Activated CD4-positive, alpha-beta T cell treated with anti-CD3 and anti-CD28 coated beads for 36 hours (primary cell): Measurements from ENCODE around the gene REXO5. TPM values are rescaled to one million over a fixed set of nuclear protein-coding genes. Genes with fewer than 3 reads are reported as not detected.

Experiments used
- ATAC-seq: fragments of 200-7000 bp; cut with Tn5 transposase; one replicate; pipeline ENCODE4 v1.10.0; 2021; ENCODE audit warnings: mild to moderate bottlenecking, moderate library complexity
- CTCF ChIA-PET: fragments of 350-600 bp; sonication (Branson Sonifier 250); formaldehyde crosslinking; loops from one replicate; lab custom pipeline; 2021; ENCODE audit warnings: antibody characterized with exemption; lab: Charles Lee
- POLR2A ChIA-PET: fragments of 350-600 bp; sonication (Branson Sonifier 250); formaldehyde crosslinking; loops from one replicate; lab custom pipeline; 2021; ENCODE audit warnings: antibody characterized with exemption, inconsistent platforms; lab: Charles Lee
- DNase-seq: peaks from one replicate; pipeline ENCODE4 v3.0.0-alpha.2; 2020
- H3K27ac Mint-ChIP-seq: one replicate; pipeline ENCODE4 v1.8.0; 2021; ENCODE audit warnings: mixed read lengths
- H3K27me3 Mint-ChIP-seq: one replicate; pipeline ENCODE4 v1.8.0; 2021; ENCODE audit warnings: mixed read lengths
- H3K36me3 Mint-ChIP-seq: one replicate; pipeline ENCODE4 v1.8.0; 2021; ENCODE audit warnings: low read depth, mixed read lengths
- H3K4me1 Mint-ChIP-seq: one replicate; pipeline ENCODE4 v1.8.0; 2021; ENCODE audit warnings: mixed read lengths
- H3K4me3 Mint-ChIP-seq: one replicate; pipeline ENCODE4 v1.8.0; 2021; ENCODE audit warnings: mild to moderate bottlenecking, moderate library complexity, mixed read lengths
- H3K9me3 Mint-ChIP-seq: one replicate; pipeline ENCODE4 v1.8.0; 2021; ENCODE audit warnings: low read depth, mixed read lengths
- intact Hi-C, 2 experiments: fragments of 100-400 bp; cut with DNase I in 1 of 2; cut with micrococcal nuclease in 1 of 2; formaldehyde crosslinking; loops; one replicate each; pipeline versions ENCODE4 v1.14.2 to v1.15.1; 2022 to 2024; cut with DNase I, micrococcal nuclease
- total RNA-seq, 2 experiments: library from RNA; stranded (reverse); gene quantifications; one replicate each; pipeline ENCODE4 v1.2.3, GENCODE V29; 2021

REXO5 gene
- total RNA-seq, 2 experiments from 2014 or later: 17.9 to 20.4 TPM

- intact Hi-C loops: no loop called here
- Mint-ChIP-seq H3K27ac (no peak overlapping the region), H3K4me1 (peaks cover 7% of the 10 kb centered on the region), H3K9me3 (no peaks in the 10 kb centered on the region), H3K27me3 (no peaks in the 10 kb centered on the region), H3K36me3 (peaks cover 23% of the 10 kb centered on the region), H3K4me3 (no peak overlapping the region)
- no peak for DNase-seq
- no peak for ATAC-seq
- ChIA-PET POLR2A (no interaction called here), CTCF (interaction anchor here (0.9 to 1.0 kb wide), 2 partner anchors 15 to 20 kb away, joined by 3 to 4 read pairs; partner anchors contain the start of genes ERI2 and REXO5)
These were observed 19.8 kb downstream of the REXO5 start for GRCh38 chr16:20826039-20826566.

GRCh38 chr16:20829536-20829935, 23.2 kb downstream of the REXO5 start:
- H3K27ac Mint-ChIP-seq: no peak overlapping the region
- H3K4me3 Mint-ChIP-seq: no peak overlapping the region
- H3K9me3 Mint-ChIP-seq: no peaks in the 10 kb centered on the region
- H3K4me1 Mint-ChIP-seq: no peaks in the 10 kb centered on the region
- POLR2A ChIA-PET: no interaction called here
- CTCF ChIA-PET: no interaction called here
- peaks cover 19% of the 10 kb centered on the region for H3K36me3 Mint-ChIP-seq
- intact Hi-C loops: no loop called here
- no peak for ATAC-seq
- no peak for DNase-seq
- no peaks in the 10 kb centered on the region for H3K27me3 Mint-ChIP-seq

GRCh38 chr16:20830372-20830771, 24.0 kb downstream of the REXO5 start:
- Mint-ChIP-seq H3K4me1 (no peaks in the 10 kb centered on the region), H3K27me3 (no peaks in the 10 kb centered on the region), H3K27ac (no peak overlapping the region), H3K9me3 (peaks cover 1% of the 10 kb centered on the region), H3K4me3 (no peak overlapping the region), H3K36me3 (peaks cover 27% of the 10 kb centered on the region)
- DNase-seq: no peak
- intact Hi-C loops: no loop called here
- POLR2A ChIA-PET: no interaction called here
- ATAC-seq: no peak
- CTCF ChIA-PET: no interaction called here

GRCh38 chr16:20833086-20833485, 26.8 kb downstream of the REXO5 start:
- no peak overlapping the region for H3K27ac Mint-ChIP-seq
- intact Hi-C loops: no loop called here
- ChIA-PET POLR2A (no interaction called here), CTCF (interaction anchor here (0.6 to 1.6 kb wide), 5 partner anchors 9 to 101 kb away, joined by 3 to 4 read pairs (median 3); no protein-coding TSS in a partner anchor)
- H3K27me3 Mint-ChIP-seq: no peaks in the 10 kb centered on the region
- H3K4me3 Mint-ChIP-seq: no peak overlapping the region
- H3K36me3 Mint-ChIP-seq: peaks cover 35% of the 10 kb centered on the region
- peaks cover 16% of the 10 kb centered on the region for H3K9me3 Mint-ChIP-seq
- ATAC-seq: no peak
- DNase-seq: no peak
- no peaks in the 10 kb centered on the region for H3K4me1 Mint-ChIP-seq

GRCh38 chr16:20838240-20838639, 31.9 kb downstream of the REXO5 start:
- no peaks in the 10 kb centered on the region for H3K4me1 Mint-ChIP-seq
- intact Hi-C loops: no loop called here
- peaks cover 16% of the 10 kb centered on the region for H3K9me3 Mint-ChIP-seq
- H3K27me3 Mint-ChIP-seq: no peaks in the 10 kb centered on the region
- POLR2A ChIA-PET: no interaction called here
- H3K4me3 Mint-ChIP-seq: no peak overlapping the region
- ATAC-seq (no peak), DNase-seq (no peak)
- CTCF ChIA-PET: interaction anchor here (1.6 kb wide), 1 partner anchor 10 kb away, joined by 4 read pairs; no protein-coding TSS in a partner anchor
- H3K36me3 Mint-ChIP-seq: peaks cover 52% of the 10 kb centered on the region
- H3K27ac Mint-ChIP-seq: no peak overlapping the region

- Mint-ChIP-seq H3K27ac (no peak overlapping the region), H3K4me3 (no peak overlapping the region), H3K27me3 (no peaks in the 10 kb centered on the region), H3K4me1 (peaks cover 11% of the 10 kb centered on the region), H3K36me3 (peaks cover 45% of the 10 kb centered on the region), H3K9me3 (peaks cover 16% of the 10 kb centered on the region)
- intact Hi-C loops: no loop called here
- ATAC-seq: no peak
- POLR2A ChIA-PET: no interaction called here
- no peak for DNase-seq
- CTCF ChIA-PET: no interaction called here
These were observed 33.2 kb downstream of the REXO5 start for GRCh38 chr16:20839504-20839903.

- H3K27ac Mint-ChIP-seq: peak overlapping the region; percentile 59
- peaks cover 21% of the 10 kb centered on the region for H3K4me1 Mint-ChIP-seq
- no peaks in the 10 kb centered on the region for H3K9me3 Mint-ChIP-seq
- intact Hi-C loops: loop anchor here in 1 of 2 experiments (10.0 kb wide), 1 partner anchor 431 kb away; the partner anchor contains the start of gene CRYM
- peaks cover 18% of the 10 kb centered on the region for H3K36me3 Mint-ChIP-seq
- H3K4me3 Mint-ChIP-seq: no peak overlapping the region
- ATAC-seq: no peak
- no peaks in the 10 kb centered on the region for H3K27me3 Mint-ChIP-seq
- ChIA-PET POLR2A (no interaction called here), CTCF (interaction anchor here (0.7 to 1.2 kb wide), 2 partner anchors 10 to 38 kb away, joined by 3 to 4 read pairs; partner anchors contain the start of genes ERI2 and REXO5)
- no peak for DNase-seq
These were observed 37.7 kb downstream of the REXO5 start for GRCh38 chr16:20844054-20844453.

GRCh38 chr16:20844588-20844987, 38.3 kb downstream of the REXO5 start:
- POLR2A ChIA-PET: interaction anchor here (0.5 to 0.7 kb wide), 2 partner anchors 94 to 522 kb away, joined by 3 to 4 read pairs; no protein-coding TSS in a partner anchor
- peaks cover 21% of the 10 kb centered on the region for H3K4me1 Mint-ChIP-seq

GRCh38 chr16:20846030-20846429, 39.7 kb downstream of the REXO5 start:
- intact Hi-C loops: loop anchor here in 1 of 2 experiments (10.0 kb wide), 1 partner anchor 429 kb away; the partner anchor contains the start of gene CRYM
- Mint-ChIP-seq H3K27ac (no peak overlapping the region), H3K9me3 (no peaks in the 10 kb centered on the region), H3K36me3 (peaks cover 13% of the 10 kb centered on the region), H3K4me3 (no peak overlapping the region), H3K4me1 (peaks cover 27% of the 10 kb centered on the region), H3K27me3 (no peaks in the 10 kb centered on the region)
- CTCF ChIA-PET: interaction anchor here (0.7 to 1.2 kb wide), 2 partner anchors 13 to 25 kb away, joined by 3 to 4 read pairs; no protein-coding TSS in a partner anchor
- POLR2A ChIA-PET: no interaction called here
- ATAC-seq (no peak), DNase-seq (no peak)

More at GRCh38 chr16:20844588-20844987, 38.3 kb downstream of the REXO5 start:
- Mint-ChIP-seq H3K9me3 (no peaks in the 10 kb centered on the region), H3K27ac (peak overlapping the region; percentile 78), H3K27me3 (no peaks in the 10 kb centered on the region), H3K36me3 (peaks cover 18% of the 10 kb centered on the region), H3K4me3 (no peak overlapping the region)
- DNase-seq (peak; percentile 32), ATAC-seq (peak; percentile 68)
- intact Hi-C loops: loop anchor here in 1 of 2 experiments (10.0 kb wide), 1 partner anchor 430 kb away; the partner anchor contains the start of gene CRYM
- CTCF ChIA-PET: interaction anchor here (0.5 to 0.9 kb wide), 3 partner anchors 39 to 99 kb away, joined by 3 to 4 read pairs (median 3); partner anchors contain the start of genes ERI2 and REXO5

- Mint-ChIP-seq H3K9me3 (no peaks in the 10 kb centered on the region), H3K27me3 (no peaks in the 10 kb centered on the region), H3K27ac (no peak overlapping the region), H3K36me3 (peaks cover 13% of the 10 kb centered on the region), H3K4me3 (no peak overlapping the region), H3K4me1 (peaks cover 27% of the 10 kb centered on the region)
- intact Hi-C loops: loop anchor here in 1 of 2 experiments (10.0 kb wide), 1 partner anchor 428 kb away; the partner anchor contains the start of gene CRYM
- POLR2A ChIA-PET: no interaction called here
- ATAC-seq: no peak
- CTCF ChIA-PET: interaction anchor here (1.2 kb wide), 1 partner anchor 14 kb away, joined by 4 read pairs; no protein-coding TSS in a partner anchor
- DNase-seq: no peak
These were observed 40.2 kb downstream of the REXO5 start for GRCh38 chr16:20846551-20846950.

- CTCF ChIA-PET: interaction anchor here (1.1 to 1.9 kb wide), 4 partner anchors 9 to 154 kb away, joined by 3 to 5 read pairs (median 4); partner anchors contain the start of genes ERI2 and REXO5
- no peaks in the 10 kb centered on the region for H3K9me3 Mint-ChIP-seq
- peaks cover 10% of the 10 kb centered on the region for H3K36me3 Mint-ChIP-seq
- peaks cover 27% of the 10 kb centered on the region for H3K4me1 Mint-ChIP-seq
- H3K4me3 Mint-ChIP-seq: no peak overlapping the region
- no peaks in the 10 kb centered on the region for H3K27me3 Mint-ChIP-seq
- ATAC-seq: no peak
- no peak for DNase-seq
- H3K27ac Mint-ChIP-seq: no peak overlapping the region
- POLR2A ChIA-PET: interaction anchor here (0.6 kb wide), 1 partner anchor 31 kb away, joined by 3 read pairs; no protein-coding TSS in a partner anchor
- intact Hi-C loops: loop anchor here in 1 of 2 experiments (10.0 kb wide), 1 partner anchor 427 kb away; the partner anchor contains the start of gene CRYM
These were observed 41.2 kb downstream of the REXO5 start for GRCh38 chr16:20847550-20847949.
